HG02884 (cell line): ENCODE measurements around the gene SLC2A10.

ENCODE experiments used
- ATAC-seq: cut with Tn5 transposase; IDR thresholded peaks from one replicate; pipeline ENCODE4 v1.9.1; 2021; ENCODE audit warnings: mild to moderate bottlenecking, moderate library complexity; ENCODE audit not compliant: unreplicated experiment

Gene SLC2A10

GRCh38 chr20:46761566-46761965, 52.1 kb downstream of the SLC2A10 start:
- no peak for ATAC-seq

- no peak for ATAC-seq
These were observed 54.6 kb downstream of the SLC2A10 start for GRCh38 chr20:46764068-46764467.

- no peak for ATAC-seq
These were observed 56.2 kb downstream of the SLC2A10 start for GRCh38 chr20:46765506-46766120.

- no peak for ATAC-seq
These were observed 57.8 kb downstream of the SLC2A10 start for GRCh38 chr20:46767127-46767761.

GRCh38 chr20:46770330-46771194, 61.1 kb downstream of the SLC2A10 start:
- no peak for ATAC-seq

GRCh38 chr20:46771195-46771588, 61.7 kb downstream of the SLC2A10 start:
- ATAC-seq = no peak

GRCh38 chr20:46772901-46773300, 63.5 kb downstream of the SLC2A10 start:
- no peak for ATAC-seq

GRCh38 chr20:46773680-46774079, 64.2 kb downstream of the SLC2A10 start:
- ATAC-seq = no peak

- ATAC-seq = no peak
These were observed 64.8 kb downstream of the SLC2A10 start for GRCh38 chr20:46774236-46774635.

- ATAC-seq = no peak
These were observed 65.6 kb downstream of the SLC2A10 start for GRCh38 chr20:46774943-46775560.

GRCh38 chr20:46775806-46776205, 66.4 kb downstream of the SLC2A10 start:
- ATAC-seq = no peak

- no peak for ATAC-seq
These were observed 67.9 kb downstream of the SLC2A10 start for GRCh38 chr20:46777331-46777730.

- no peak for ATAC-seq
These were observed 70.4 kb downstream of the SLC2A10 start for GRCh38 chr20:46779831-46780230.

GRCh38 chr20:46784436-46785127, 75.1 kb downstream of the SLC2A10 start:
- ATAC-seq = no peak
